ENCODE measurements around the gene ZBTB42.

ZBTB42 gene

GRCh38 chr14:104808456-104808855 is 7.6 kb downstream of the ZBTB42 start:
- TF ChIP-seq REST (IDR thresholded peaks at IDR 0.05; ENCODE audit: insufficient read depth in 1 of 2, low read depth in 2 of 2, low read length in 2 of 2) (no peak), FOXP2 (optimal IDR thresholded peaks at IDR 0.05; ENCODE audit: borderline replicate concordance, extremely low read depth, extremely low read length, insufficient read depth) (no peak), SIN3A (IDR thresholded peaks at IDR 0.05; ENCODE audit: borderline replicate concordance, insufficient read depth, low read length) (no peak), TAF1 (IDR thresholded peaks at IDR 0.05; ENCODE audit: borderline replicate concordance, insufficient read depth, low read length) (no peak), POLR2AphosphoS5 (IDR thresholded peaks at IDR 0.05; ENCODE audit: low read depth, low read length) (no peak)

GRCh38 chr14:104810316-104810715 is 9.4 kb downstream of the ZBTB42 start:
- TF ChIP-seq REST (IDR thresholded peaks at IDR 0.05; ENCODE audit: insufficient read depth in 1 of 2, low read depth in 2 of 2, low read length in 2 of 2) (no peak), POLR2AphosphoS5 (IDR thresholded peaks at IDR 0.05; ENCODE audit: low read depth, low read length) (no peak), TAF1 (IDR thresholded peaks at IDR 0.05; ENCODE audit: borderline replicate concordance, insufficient read depth, low read length) (no peak), SIN3A (IDR thresholded peaks at IDR 0.05; ENCODE audit: borderline replicate concordance, insufficient read depth, low read length) (no peak), FOXP2 (optimal IDR thresholded peaks at IDR 0.05; ENCODE audit: borderline replicate concordance, extremely low read depth, extremely low read length, insufficient read depth) (no peak)

- no peak for TF ChIP-seq POLR2AphosphoS5 (IDR thresholded peaks at IDR 0.05; ENCODE audit: low read depth, low read length)
- TF ChIP-seq TAF1 (IDR thresholded peaks at IDR 0.05; ENCODE audit: borderline replicate concordance, insufficient read depth, low read length) = no peak
- no peak for TF ChIP-seq REST (IDR thresholded peaks at IDR 0.05; ENCODE audit: insufficient read depth in 1 of 2, low read depth in 2 of 2, low read length in 2 of 2)
- no peak for TF ChIP-seq FOXP2 (optimal IDR thresholded peaks at IDR 0.05; ENCODE audit: borderline replicate concordance, extremely low read depth, extremely low read length, insufficient read depth)
- no peak for TF ChIP-seq SIN3A (IDR thresholded peaks at IDR 0.05; ENCODE audit: borderline replicate concordance, insufficient read depth, low read length)
These were observed 12.4 kb downstream of the ZBTB42 start for GRCh38 chr14:104813286-104813685.

GRCh38 chr14:104816616-104816884 is 15.6 kb downstream of the ZBTB42 start:
- TF ChIP-seq TAF1 (IDR thresholded peaks at IDR 0.05; ENCODE audit: borderline replicate concordance, insufficient read depth, low read length) = no peak
- no peak for TF ChIP-seq SIN3A (IDR thresholded peaks at IDR 0.05; ENCODE audit: borderline replicate concordance, insufficient read depth, low read length)
- no peak for TF ChIP-seq POLR2AphosphoS5 (IDR thresholded peaks at IDR 0.05; ENCODE audit: low read depth, low read length)
- TF ChIP-seq FOXP2 (optimal IDR thresholded peaks at IDR 0.05; ENCODE audit: borderline replicate concordance, extremely low read depth, extremely low read length, insufficient read depth) = no peak
- no peak for TF ChIP-seq REST (IDR thresholded peaks at IDR 0.05; ENCODE audit: insufficient read depth in 1 of 2, low read depth in 2 of 2, low read length in 2 of 2)
